SK-N-MC (cell line): ENCODE results near the gene ELAPOR2.

Experiments used
- DNase-seq: peaks from one replicate; pipeline ENCODE4 v3.0.0-alpha.2; 2011; ENCODE audit warnings: low read depth, low spot score
- H3K27ac ChIP-seq: fragments of 200-600 bp; sonication (generic); 2 replicates; pipeline ENCODE4 v1.5.1; 2016; ENCODE audit warnings: mixed run types
- H3K36me3 ChIP-seq: fragments of 200-600 bp; sonication (generic); 2 replicates; pipeline ENCODE4 v1.6.1; 2017; ENCODE audit warnings: antibody characterized with exemption, low read length, mixed read lengths; ENCODE audit not compliant: insufficient read depth
- H3K4me3 ChIP-seq: fragments of 200-600 bp; sonication (generic); 2 replicates; pipeline ENCODE4 v1.5.1; 2016
- H3K9ac ChIP-seq: fragments of 200-600 bp; sonication (generic); 2 replicates; pipeline ENCODE4 v1.8.0; 2017; ENCODE audit warnings: mixed run types, mixed read lengths; ENCODE audit not compliant: insufficient read length
- H3K9me3 ChIP-seq: fragments of 200-600 bp; sonication (generic); 2 replicates; pipeline ENCODE4 v1.6.1; 2017; ENCODE audit warnings: low read depth, mild to moderate bottlenecking, antibody characterized with exemption, low read length, moderate library complexity, mixed read lengths
- EZH2 ChIP-seq: fragments of 200-600 bp; sonication (generic); IDR thresholded peaks from one replicate; pipeline ENCODE4 v1.6.1; 2017; ENCODE audit warnings: antibody characterized with exemption
- FOXP2 ChIP-seq: optimal IDR thresholded peaks from 2 replicates; pipeline ENCODE3; 2011; ENCODE audit warnings: mild to moderate bottlenecking, moderate library complexity; ENCODE audit not compliant: insufficient read depth; ENCODE audit errors: extremely low read length, control extremely low read depth
- POLR2AphosphoS5 ChIP-seq: IDR thresholded peaks from 2 replicates; pipeline ENCODE4 v1.6.1; 2012; ENCODE audit warnings: mild to moderate bottlenecking, low read depth, low read length, borderline replicate concordance

ELAPOR2 gene

GRCh38 chr7:87028636-87029035, 30.8 kb downstream of the ELAPOR2 start:
- Histone ChIP-seq H3K9ac (no peak overlapping the region), H3K36me3 (no peaks in the 10 kb centered on the region), H3K9me3 (no peaks in the 10 kb centered on the region), H3K27ac (no peak overlapping the region), H3K4me3 (no peak overlapping the region)
- no peak for TF ChIP-seq FOXP2
- TF ChIP-seq POLR2AphosphoS5 = no peak
- TF ChIP-seq EZH2 = no peak
- no peak for DNase-seq

GRCh38 chr7:87027900-87028299, 31.6 kb downstream of the ELAPOR2 start:
- no peaks in the 10 kb centered on the region for H3K9me3 ChIP-seq
- H3K9ac ChIP-seq = no peak overlapping the region
- H3K4me3 ChIP-seq = no peak overlapping the region
- H3K36me3 ChIP-seq = no peaks in the 10 kb centered on the region
- TF ChIP-seq POLR2AphosphoS5 (no peak), EZH2 (no peak), FOXP2 (no peak)
- H3K27ac ChIP-seq = no peak overlapping the region
- no peak for DNase-seq

GRCh38 chr7:87021285-87021684, 38.2 kb downstream of the ELAPOR2 start:
- Histone ChIP-seq H3K9me3 (no peaks in the 10 kb centered on the region), H3K27ac (no peak overlapping the region), H3K36me3 (no peaks in the 10 kb centered on the region), H3K4me3 (no peak overlapping the region), H3K9ac (no peak overlapping the region)
- TF ChIP-seq EZH2 (no peak), POLR2AphosphoS5 (no peak), FOXP2 (no peak)
- DNase-seq = no peak

- no peak for TF ChIP-seq FOXP2
- no peak for TF ChIP-seq EZH2
- TF ChIP-seq POLR2AphosphoS5 = no peak
- Histone ChIP-seq H3K9ac (no peak overlapping the region), H3K9me3 (no peaks in the 10 kb centered on the region), H3K27ac (no peak overlapping the region), H3K4me3 (no peak overlapping the region), H3K36me3 (no peaks in the 10 kb centered on the region)
- no peak for DNase-seq
Measured at GRCh38 chr7:87016606-87017005, 42.8 kb downstream of the ELAPOR2 start.

DNA sequence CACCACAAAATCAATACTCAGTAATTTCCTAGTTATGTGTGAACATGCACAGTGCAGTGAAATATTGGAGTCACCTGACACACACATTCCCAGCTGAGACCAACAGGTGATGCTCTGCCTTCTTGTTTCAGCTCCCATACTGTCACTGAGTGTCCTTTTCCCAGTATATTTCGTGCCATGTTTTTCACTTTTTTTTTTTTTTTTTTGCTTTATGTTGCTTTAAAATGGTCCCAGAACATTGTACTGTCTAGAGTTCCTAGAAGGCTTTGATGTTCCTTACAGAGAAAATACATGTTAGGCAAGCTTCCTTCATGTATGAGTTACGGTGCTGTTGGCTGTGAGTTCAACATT, 45.6 kb downstream of the ELAPOR2 start:
- Histone ChIP-seq H3K4me3 (no peak overlapping the region), H3K27ac (no peak overlapping the region), H3K36me3 (no peaks in the 10 kb centered on the region), H3K9me3 (no peaks in the 10 kb centered on the region), H3K9ac (no peak overlapping the region)
- no peak for DNase-seq
- TF ChIP-seq FOXP2 = no peak
- TF ChIP-seq EZH2 = no peak
- TF ChIP-seq POLR2AphosphoS5 = no peak

DNA sequence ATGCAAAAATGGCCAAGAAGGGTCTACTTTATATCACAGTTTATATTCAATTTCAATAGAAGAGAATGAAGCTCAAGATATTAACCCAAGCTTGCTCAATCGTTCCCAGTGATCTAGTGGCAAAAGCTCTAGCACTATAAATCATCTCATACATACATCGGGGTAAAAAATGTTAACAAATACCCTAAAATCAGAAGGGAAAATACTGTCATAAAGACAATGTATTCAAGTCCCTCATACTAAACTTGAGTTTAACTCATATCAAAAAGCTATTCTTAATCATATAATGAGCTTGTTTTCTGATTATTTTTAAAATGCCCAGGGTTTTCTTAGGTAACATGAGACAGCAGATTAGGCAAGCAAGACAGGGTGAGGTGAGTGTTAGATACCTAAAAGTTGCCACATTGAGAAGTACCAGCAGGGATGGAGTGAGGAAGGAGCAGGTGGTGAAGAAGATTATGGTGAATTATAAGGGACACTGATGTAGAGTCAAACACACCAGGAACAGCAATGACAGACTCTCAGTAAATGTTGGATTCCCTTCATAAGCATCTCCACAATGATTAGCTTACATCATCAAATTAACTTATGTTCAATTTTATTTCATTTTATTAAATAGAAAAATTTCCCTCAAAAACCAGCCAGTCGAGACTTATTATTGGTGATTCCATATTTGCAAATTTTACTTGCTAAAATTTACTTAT, 46.2 kb downstream of the ELAPOR2 start:
- no peaks in the 10 kb centered on the region for H3K9me3 ChIP-seq
- no peak for DNase-seq
- no peak overlapping the region for H3K4me3 ChIP-seq
- H3K36me3 ChIP-seq = no peaks in the 10 kb centered on the region
- H3K9ac ChIP-seq = no peak overlapping the region
- no peak overlapping the region for H3K27ac ChIP-seq
- TF ChIP-seq FOXP2 = no peak
- no peak for TF ChIP-seq POLR2AphosphoS5
- no peak for TF ChIP-seq EZH2
